ENCODE results near the gene C1QTNF9. TPM values are rescaled to one million over a fixed set of nuclear protein-coding genes. Genes with fewer than 3 reads are reported as not detected.
"Not testable (repeated sequence)": the region's sequence is repeated elsewhere in the genome, so short reads cannot be mapped to it uniquely, and the experiment has no call there.

The C1QTNF9 gene
- total RNA-seq, 1 experiment from 2014 or later, result not detected

GRCh38 chr13:24356837-24357236, 47.5 kb downstream of the C1QTNF9 start:
- Mint-ChIP-seq H3K27me3 (ENCODE audit: insufficient read depth, unreplicated experiment) (no peaks in the 10 kb centered on the region), H3K9me3 (ENCODE audit: unreplicated experiment) (no peaks in the 10 kb centered on the region), H3K4me1 (ENCODE audit: insufficient read depth, unreplicated experiment) (no peaks in the 10 kb centered on the region), H3K27ac (ENCODE audit: low read depth, unreplicated experiment) (no peak overlapping the region), H3K4me3 (ENCODE audit: unreplicated experiment) (no peak overlapping the region), H3K36me3 (ENCODE audit: insufficient read depth, unreplicated experiment) (no peaks in the 10 kb centered on the region)
- BruUV-seq (replicated peaks), result no TSS peak
- CTCF ChIA-PET, result no interaction called here
- DNase-seq (ENCODE audit: unreplicated experiment), result no peak
- intact Hi-C loops (cut with micrococcal nuclease), result no loop called here
- TF ChIP-seq, protein P1, sequence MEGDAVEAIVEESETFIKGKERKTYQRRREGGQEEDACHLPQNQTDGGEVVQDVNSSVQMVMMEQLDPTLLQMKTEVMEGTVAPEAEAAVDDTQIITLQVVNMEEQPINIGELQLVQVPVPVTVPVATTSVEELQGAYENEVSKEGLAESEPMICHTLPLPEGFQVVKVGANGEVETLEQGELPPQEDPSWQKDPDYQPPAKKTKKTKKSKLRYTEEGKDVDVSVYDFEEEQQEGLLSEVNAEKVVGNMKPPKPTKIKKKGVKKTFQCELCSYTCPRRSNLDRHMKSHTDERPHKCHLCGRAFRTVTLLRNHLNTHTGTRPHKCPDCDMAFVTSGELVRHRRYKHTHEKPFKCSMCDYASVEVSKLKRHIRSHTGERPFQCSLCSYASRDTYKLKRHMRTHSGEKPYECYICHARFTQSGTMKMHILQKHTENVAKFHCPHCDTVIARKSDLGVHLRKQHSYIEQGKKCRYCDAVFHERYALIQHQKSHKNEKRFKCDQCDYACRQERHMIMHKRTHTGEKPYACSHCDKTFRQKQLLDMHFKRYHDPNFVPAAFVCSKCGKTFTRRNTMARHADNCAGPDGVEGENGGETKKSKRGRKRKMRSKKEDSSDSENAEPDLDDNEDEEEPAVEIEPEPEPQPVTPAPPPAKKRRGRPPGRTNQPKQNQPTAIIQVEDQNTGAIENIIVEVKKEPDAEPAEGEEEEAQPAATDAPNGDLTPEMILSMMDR (IDR thresholded peaks at IDR 0.05; ENCODE audit: unreplicated experiment), result no peak
- POLR2A ChIA-PET, result no interaction called here

GRCh38 chr13:24357756-24358155, 48.4 kb downstream of the C1QTNF9 start:
- no peak overlapping the region for H3K4me3 Mint-ChIP-seq (ENCODE audit: unreplicated experiment)
- no TSS peak for BruUV-seq (replicated peaks)
- H3K4me1 Mint-ChIP-seq (ENCODE audit: insufficient read depth, unreplicated experiment), result no peaks in the 10 kb centered on the region
- H3K36me3 Mint-ChIP-seq (ENCODE audit: insufficient read depth, unreplicated experiment), result no peaks in the 10 kb centered on the region
- no peaks in the 10 kb centered on the region for H3K27me3 Mint-ChIP-seq (ENCODE audit: insufficient read depth, unreplicated experiment)
- no peak overlapping the region for H3K27ac Mint-ChIP-seq (ENCODE audit: low read depth, unreplicated experiment)
- CTCF ChIA-PET, result no interaction called here
- POLR2A ChIA-PET, result no interaction called here
- TF ChIP-seq, protein P1 (IDR thresholded peaks at IDR 0.05; ENCODE audit: unreplicated experiment), result no peak
- intact Hi-C loops (cut with micrococcal nuclease), result no loop called here
- DNase-seq (ENCODE audit: unreplicated experiment), result no peak
- H3K9me3 Mint-ChIP-seq (ENCODE audit: unreplicated experiment), result no peaks in the 10 kb centered on the region

GRCh38 chr13:24358836-24359235, 49.5 kb downstream of the C1QTNF9 start:
- H3K4me1 Mint-ChIP-seq (ENCODE audit: insufficient read depth, unreplicated experiment); H3K36me3 Mint-ChIP-seq (ENCODE audit: insufficient read depth, unreplicated experiment); H3K27me3 Mint-ChIP-seq (ENCODE audit: insufficient read depth, unreplicated experiment); intact Hi-C loops (cut with micrococcal nuclease); H3K4me3 Mint-ChIP-seq (ENCODE audit: unreplicated experiment); H3K9me3 Mint-ChIP-seq (ENCODE audit: unreplicated experiment); DNase-seq (ENCODE audit: unreplicated experiment); H3K27ac Mint-ChIP-seq (ENCODE audit: low read depth, unreplicated experiment); BruUV-seq (replicated peaks); POLR2A ChIA-PET: not testable (repeated sequence)
- CTCF ChIA-PET, result interaction anchor here (0.6 kb wide), 1 partner anchor 433 kb away, joined by 3 read pairs; no protein-coding TSS in a partner anchor

- POLR2A ChIA-PET, result not testable (repeated sequence)
Observed at GRCh38 chr13:24359252-24359651, 49.9 kb downstream of the C1QTNF9 start.

DNA sequence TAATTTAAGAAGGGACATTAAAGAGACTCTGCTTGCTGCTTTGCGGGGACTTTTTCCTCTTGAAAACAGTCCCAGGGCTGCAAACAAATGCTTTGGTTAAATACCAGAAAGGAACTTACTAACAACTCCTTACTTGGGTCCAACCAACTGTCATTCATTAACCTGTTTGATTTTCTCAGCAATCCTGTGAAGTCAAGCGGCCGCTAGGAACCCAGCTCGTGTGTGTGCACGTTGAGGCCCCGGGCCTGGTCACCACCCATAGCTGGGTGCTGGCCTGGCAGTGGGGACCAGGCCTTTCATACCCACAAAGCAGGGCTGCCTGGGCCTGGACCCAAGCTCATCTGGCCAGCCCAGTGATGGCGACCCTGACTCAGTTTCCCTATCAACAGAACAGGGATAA, 50.7 kb downstream of the C1QTNF9 start:
- no peaks in the 10 kb centered on the region for H3K36me3 Mint-ChIP-seq (ENCODE audit: insufficient read depth, unreplicated experiment)
- TF ChIP-seq, protein P1 (IDR thresholded peaks at IDR 0.05; ENCODE audit: unreplicated experiment), result no peak
- intact Hi-C loops (cut with micrococcal nuclease), result no loop called here
- H3K4me3 Mint-ChIP-seq (ENCODE audit: unreplicated experiment), result no peak overlapping the region
- no peaks in the 10 kb centered on the region for H3K4me1 Mint-ChIP-seq (ENCODE audit: insufficient read depth, unreplicated experiment)
- CTCF ChIA-PET, result no interaction called here
- H3K9me3 Mint-ChIP-seq (ENCODE audit: unreplicated experiment), result no peaks in the 10 kb centered on the region
- H3K27me3 Mint-ChIP-seq (ENCODE audit: insufficient read depth, unreplicated experiment), result no peaks in the 10 kb centered on the region
- DNase-seq (ENCODE audit: unreplicated experiment), result no peak
- POLR2A ChIA-PET, result no interaction called here
- H3K27ac Mint-ChIP-seq (ENCODE audit: low read depth, unreplicated experiment), result no peak overlapping the region
- BruUV-seq (replicated peaks), result no TSS peak

More at GRCh38 chr13:24359252-24359651, 49.9 kb downstream of the C1QTNF9 start:
- BruUV-seq (replicated peaks); intact Hi-C loops (cut with micrococcal nuclease); H3K27ac Mint-ChIP-seq (ENCODE audit: low read depth, unreplicated experiment); H3K4me3 Mint-ChIP-seq (ENCODE audit: unreplicated experiment); H3K9me3 Mint-ChIP-seq (ENCODE audit: unreplicated experiment); H3K27me3 Mint-ChIP-seq (ENCODE audit: insufficient read depth, unreplicated experiment); DNase-seq (ENCODE audit: unreplicated experiment); H3K36me3 Mint-ChIP-seq (ENCODE audit: insufficient read depth, unreplicated experiment); H3K4me1 Mint-ChIP-seq (ENCODE audit: insufficient read depth, unreplicated experiment): not testable (repeated sequence)
- CTCF ChIA-PET, result interaction anchor here (0.6 kb wide), 1 partner anchor 433 kb away, joined by 3 read pairs; no protein-coding TSS in a partner anchor

All from MCF 10A (cell line).